HL-60 (cell line): ENCODE measurements around the gene MECR.

Experiments
- DNase-seq, 2 experiments: peaks; one replicate each; pipeline ENCODE4 v3.0.0-alpha.2; 2010 to 2020; ENCODE audit warnings: low read depth in 1 of 2, low spot score in 1 of 2
- H3K27ac ChIP-seq: fragments of 250-450 bp; sonication (Bioruptor Pico); replicated peaks from 2 replicates; pipeline ENCODE4 v1.5.1; 2020; ENCODE audit warnings: mild to moderate bottlenecking, moderate library complexity
- H3K27me3 ChIP-seq: fragments of 250-450 bp; sonication (Bioruptor Pico); 2 replicates; pipeline ENCODE4 v1.5.1; 2021; ENCODE audit warnings: mild to moderate bottlenecking, moderate library complexity; ENCODE audit not compliant: insufficient read depth, poor library complexity, severe bottlenecking
- H3K4me3 ChIP-seq: replicated peaks from 2 replicates; pipeline ENCODE4 v1.5.1; 2011; ENCODE audit warnings: mild to moderate bottlenecking, control low read depth, low read length; ENCODE audit not compliant: insufficient read depth
- CTCF ChIP-seq: IDR thresholded peaks from one replicate; pipeline ENCODE4 v1.5.1; 2011; ENCODE audit warnings: low read length, control low read depth, inconsistent platforms; ENCODE audit not compliant: insufficient read depth
- GABPA ChIP-seq: IDR thresholded peaks from 2 replicates; pipeline ENCODE4 v1.6.1; 2012; ENCODE audit warnings: low read depth
- POLR2AphosphoS5 ChIP-seq: IDR thresholded peaks from 2 replicates; pipeline ENCODE4 v1.6.1; 2012; ENCODE audit warnings: low read depth
- SPI1 ChIP-seq: IDR thresholded peaks from 2 replicates; pipeline ENCODE4 v1.6.1; 2012; ENCODE audit warnings: low read depth, mild to moderate bottlenecking, borderline replicate concordance
- TF ChIP-seq, protein P1 (sequence below): IDR thresholded peaks from 2 replicates; pipeline ENCODE4 v1.6.1; 2012; ENCODE audit warnings: low read depth; ENCODE audit not compliant: insufficient replicate concordance

Gene MECR

DNA sequence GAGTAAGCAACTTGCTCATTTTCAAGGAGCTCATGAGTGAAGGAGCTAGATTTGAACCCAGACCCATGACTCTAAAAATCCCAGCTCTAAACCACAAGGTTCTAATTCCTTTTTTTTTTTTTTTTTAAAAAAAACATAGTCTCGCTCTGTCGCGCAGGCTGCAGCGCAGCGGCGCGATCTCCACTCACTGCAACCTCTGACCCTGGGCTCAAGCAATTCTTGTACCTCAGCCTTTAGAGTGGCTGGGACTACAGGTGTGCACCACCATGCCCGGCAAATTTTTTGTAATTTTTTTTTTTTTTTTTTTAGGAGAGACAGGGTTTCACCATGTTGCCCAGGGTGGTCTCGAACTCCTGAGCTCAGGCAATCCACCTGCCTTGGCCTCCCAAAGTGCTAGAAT, 62.8 kb downstream of the MECR start:
- H3K4me3 ChIP-seq = no peak overlapping the region
- H3K27me3 ChIP-seq = no peaks in the 10 kb centered on the region
- no peak overlapping the region for H3K27ac ChIP-seq
- TF ChIP-seq GABPA (no peak), POLR2AphosphoS5 (no peak), SPI1 (no peak), CTCF (no peak)
- TF ChIP-seq, protein P1, sequence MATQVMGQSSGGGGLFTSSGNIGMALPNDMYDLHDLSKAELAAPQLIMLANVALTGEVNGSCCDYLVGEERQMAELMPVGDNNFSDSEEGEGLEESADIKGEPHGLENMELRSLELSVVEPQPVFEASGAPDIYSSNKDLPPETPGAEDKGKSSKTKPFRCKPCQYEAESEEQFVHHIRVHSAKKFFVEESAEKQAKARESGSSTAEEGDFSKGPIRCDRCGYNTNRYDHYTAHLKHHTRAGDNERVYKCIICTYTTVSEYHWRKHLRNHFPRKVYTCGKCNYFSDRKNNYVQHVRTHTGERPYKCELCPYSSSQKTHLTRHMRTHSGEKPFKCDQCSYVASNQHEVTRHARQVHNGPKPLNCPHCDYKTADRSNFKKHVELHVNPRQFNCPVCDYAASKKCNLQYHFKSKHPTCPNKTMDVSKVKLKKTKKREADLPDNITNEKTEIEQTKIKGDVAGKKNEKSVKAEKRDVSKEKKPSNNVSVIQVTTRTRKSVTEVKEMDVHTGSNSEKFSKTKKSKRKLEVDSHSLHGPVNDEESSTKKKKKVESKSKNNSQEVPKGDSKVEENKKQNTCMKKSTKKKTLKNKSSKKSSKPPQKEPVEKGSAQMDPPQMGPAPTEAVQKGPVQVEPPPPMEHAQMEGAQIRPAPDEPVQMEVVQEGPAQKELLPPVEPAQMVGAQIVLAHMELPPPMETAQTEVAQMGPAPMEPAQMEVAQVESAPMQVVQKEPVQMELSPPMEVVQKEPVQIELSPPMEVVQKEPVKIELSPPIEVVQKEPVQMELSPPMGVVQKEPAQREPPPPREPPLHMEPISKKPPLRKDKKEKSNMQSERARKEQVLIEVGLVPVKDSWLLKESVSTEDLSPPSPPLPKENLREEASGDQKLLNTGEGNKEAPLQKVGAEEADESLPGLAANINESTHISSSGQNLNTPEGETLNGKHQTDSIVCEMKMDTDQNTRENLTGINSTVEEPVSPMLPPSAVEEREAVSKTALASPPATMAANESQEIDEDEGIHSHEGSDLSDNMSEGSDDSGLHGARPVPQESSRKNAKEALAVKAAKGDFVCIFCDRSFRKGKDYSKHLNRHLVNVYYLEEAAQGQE = no peak
- DNase-seq = no peak

DNA sequence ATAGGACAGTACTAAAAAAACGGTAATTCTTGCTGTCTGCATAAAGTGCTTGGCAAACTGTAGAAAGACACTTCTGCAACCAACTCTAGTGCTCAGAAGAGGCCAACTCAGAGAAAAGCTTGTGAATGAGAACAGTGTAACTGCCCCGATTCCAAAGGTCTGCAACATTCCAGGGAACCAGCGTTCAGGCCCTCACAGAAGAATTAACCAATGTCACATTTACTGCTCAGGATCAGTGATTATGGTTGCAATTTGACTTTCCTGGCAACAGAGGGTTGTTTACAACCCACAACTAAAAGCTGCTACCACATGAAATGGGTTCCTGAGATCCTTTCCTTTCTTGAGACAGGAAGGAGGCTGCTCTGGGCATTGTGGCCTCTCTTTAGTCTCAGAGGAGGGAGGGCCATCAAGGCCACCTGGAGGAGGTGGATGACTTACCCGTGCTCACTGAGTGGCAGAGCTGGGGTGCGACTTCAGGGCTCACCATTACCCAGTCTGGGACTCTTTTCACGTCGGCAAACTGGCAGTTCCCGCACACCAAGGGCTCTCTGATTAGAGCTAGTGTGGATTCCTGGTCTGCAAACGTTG, 64.3 kb downstream of the MECR start:
- DNase-seq = no peak
- no peak overlapping the region for H3K27ac ChIP-seq
- H3K4me3 ChIP-seq = no peak overlapping the region
- H3K27me3 ChIP-seq = no peaks in the 10 kb centered on the region
- TF ChIP-seq CTCF (no peak), POLR2AphosphoS5 (no peak), GABPA (no peak), SPI1 (no peak)
- TF ChIP-seq, protein P1 = no peak

- H3K4me3 ChIP-seq = no peak overlapping the region
- TF ChIP-seq, protein P1 = no peak
- TF ChIP-seq GABPA = no peak
- H3K27me3 ChIP-seq = no peaks in the 10 kb centered on the region
- H3K27ac ChIP-seq = no peak overlapping the region
- DNase-seq = no peak
These were observed 66.1 kb downstream of the MECR start for GRCh38 chr1:29164588-29164987.
